ENCODE data around the gene ST6GAL1.
"Not testable (repeated sequence)": the region's sequence is repeated elsewhere in the genome, so short reads cannot be mapped to it uniquely, and the experiment has no call there.

ST6GAL1 gene

GRCh38 chr3:187019542-187020072 lies 89.3 kb downstream of the ST6GAL1 start:
- no peak overlapping the region for H3K27ac ChIP-seq
- TF ChIP-seq, protein P1, sequence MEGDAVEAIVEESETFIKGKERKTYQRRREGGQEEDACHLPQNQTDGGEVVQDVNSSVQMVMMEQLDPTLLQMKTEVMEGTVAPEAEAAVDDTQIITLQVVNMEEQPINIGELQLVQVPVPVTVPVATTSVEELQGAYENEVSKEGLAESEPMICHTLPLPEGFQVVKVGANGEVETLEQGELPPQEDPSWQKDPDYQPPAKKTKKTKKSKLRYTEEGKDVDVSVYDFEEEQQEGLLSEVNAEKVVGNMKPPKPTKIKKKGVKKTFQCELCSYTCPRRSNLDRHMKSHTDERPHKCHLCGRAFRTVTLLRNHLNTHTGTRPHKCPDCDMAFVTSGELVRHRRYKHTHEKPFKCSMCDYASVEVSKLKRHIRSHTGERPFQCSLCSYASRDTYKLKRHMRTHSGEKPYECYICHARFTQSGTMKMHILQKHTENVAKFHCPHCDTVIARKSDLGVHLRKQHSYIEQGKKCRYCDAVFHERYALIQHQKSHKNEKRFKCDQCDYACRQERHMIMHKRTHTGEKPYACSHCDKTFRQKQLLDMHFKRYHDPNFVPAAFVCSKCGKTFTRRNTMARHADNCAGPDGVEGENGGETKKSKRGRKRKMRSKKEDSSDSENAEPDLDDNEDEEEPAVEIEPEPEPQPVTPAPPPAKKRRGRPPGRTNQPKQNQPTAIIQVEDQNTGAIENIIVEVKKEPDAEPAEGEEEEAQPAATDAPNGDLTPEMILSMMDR (IDR thresholded peaks at IDR 0.05), result no peak
- TF ChIP-seq ZFX (IDR thresholded peaks at IDR 0.05; ENCODE audit: borderline replicate concordance), result no peak

DNA sequence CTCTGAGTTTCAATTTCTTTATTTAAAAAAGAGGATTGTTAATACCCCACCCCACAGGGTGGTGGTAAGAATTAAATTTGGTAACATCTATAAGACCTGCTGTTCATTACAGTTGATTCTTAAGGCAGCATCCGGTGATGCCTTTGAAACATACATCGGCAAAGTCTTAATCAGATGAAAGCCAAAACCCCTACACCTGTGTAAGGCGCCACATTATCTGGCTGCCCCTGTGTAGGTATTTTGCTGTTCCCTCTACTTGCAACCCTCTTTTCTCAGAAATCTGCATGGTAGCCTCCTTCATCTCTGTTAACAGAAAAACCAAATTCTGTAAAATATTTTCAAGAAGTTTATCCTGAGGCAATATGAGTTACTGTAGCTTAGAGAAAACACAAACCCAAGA lies 90.0 kb downstream of the ST6GAL1 start:
- TF ChIP-seq ZFX (IDR thresholded peaks at IDR 0.05; ENCODE audit: borderline replicate concordance), result no peak
- TF ChIP-seq, protein P1 (IDR thresholded peaks at IDR 0.05), result no peak
- no peak overlapping the region for H3K27ac ChIP-seq

- no peak overlapping the region for H3K27ac ChIP-seq
Observed at GRCh38 chr3:187021748-187022402, 91.5 kb downstream of the ST6GAL1 start.

DNA sequence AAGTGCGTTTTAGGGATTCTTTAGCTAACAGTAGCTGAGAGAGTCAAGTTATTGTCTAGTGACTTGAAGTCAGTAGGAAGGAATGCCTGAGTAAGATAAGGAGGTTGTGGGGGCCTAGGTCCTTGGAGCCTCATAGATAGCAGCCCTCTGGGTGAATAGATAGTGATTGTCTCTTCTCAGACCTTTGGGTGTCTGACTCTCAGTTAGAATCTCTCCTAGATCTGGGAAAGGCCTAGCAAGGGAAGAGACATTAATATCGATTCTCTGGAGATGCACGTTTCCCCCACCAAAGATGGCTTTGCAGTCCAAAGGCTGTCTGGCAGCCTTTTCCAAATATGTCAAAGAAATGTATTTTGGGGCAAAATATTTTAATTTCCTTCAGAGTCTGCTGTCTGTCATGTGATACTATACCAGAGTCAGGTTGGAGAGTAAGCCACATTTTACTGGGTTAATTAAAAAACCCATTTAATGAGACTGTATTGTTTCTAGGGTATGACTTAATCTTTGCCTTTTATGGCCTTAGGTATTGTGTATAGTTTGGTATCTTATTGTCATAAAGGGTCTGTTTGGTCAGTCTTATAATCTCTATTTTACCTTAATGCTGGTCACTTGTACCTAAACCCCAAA lies 92.2 kb downstream of the ST6GAL1 start:
- no peak overlapping the region for H3K27ac ChIP-seq
- TF ChIP-seq, protein P1 (IDR thresholded peaks at IDR 0.05), result no peak
- TF ChIP-seq ZFX (IDR thresholded peaks at IDR 0.05; ENCODE audit: borderline replicate concordance), result no peak

More at GRCh38 chr3:187021748-187022402, 91.5 kb downstream of the ST6GAL1 start:
- TF ChIP-seq, protein P1 (IDR thresholded peaks at IDR 0.05), result no peak
- no peak for TF ChIP-seq ZFX (IDR thresholded peaks at IDR 0.05; ENCODE audit: borderline replicate concordance)

GRCh38 chr3:187023340-187023739 lies 93.0 kb downstream of the ST6GAL1 start:
- H3K27ac ChIP-seq, result not testable (repeated sequence)

- no peak overlapping the region for H3K27ac ChIP-seq
- TF ChIP-seq ZFX (IDR thresholded peaks at IDR 0.05; ENCODE audit: borderline replicate concordance), result no peak
- TF ChIP-seq, protein P1 (IDR thresholded peaks at IDR 0.05), result no peak
Observed at GRCh38 chr3:187024536-187025226, 94.4 kb downstream of the ST6GAL1 start.

DNA sequence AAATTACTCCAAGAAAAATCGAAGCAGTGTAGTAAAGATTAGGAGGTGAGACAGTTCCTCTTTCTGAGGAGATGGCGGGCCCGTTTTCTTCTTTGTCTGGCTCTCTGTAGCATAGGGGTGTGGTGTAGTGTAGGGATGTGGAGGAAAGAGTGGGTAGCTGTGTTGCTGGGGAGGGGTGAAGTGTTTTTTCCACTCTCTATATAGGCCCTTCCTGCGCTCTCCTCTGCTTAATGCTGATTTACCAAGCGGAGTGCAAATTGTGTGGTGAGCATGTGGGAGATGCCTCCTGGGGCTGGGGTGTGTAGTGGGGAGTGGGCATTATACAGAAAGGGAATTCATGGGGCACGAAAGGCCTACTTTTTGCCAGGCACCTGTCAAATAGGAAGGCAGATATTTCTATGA lies 94.9 kb downstream of the ST6GAL1 start:
- no peak overlapping the region; the same call in 1 of the 2 replicates for H3K27ac ChIP-seq
- TF ChIP-seq, protein P1 (IDR thresholded peaks at IDR 0.05), result no peak
- TF ChIP-seq ZFX (IDR thresholded peaks at IDR 0.05; ENCODE audit: borderline replicate concordance), result no peak
